22Rv1 (cell line): ENCODE data around the gene RASSF10.
"Not testable (repeated sequence)": the region's sequence is repeated elsewhere in the genome, so short reads cannot be mapped to it uniquely, and the experiment has no call there.

Source experiments
- CTCF ChIP-seq: fragments of 450-650 bp; IDR thresholded peaks from 2 replicates; pipeline ENCODE4 v1.5.1; 2017; ENCODE audit warnings: mild to moderate bottlenecking
- ZFX ChIP-seq: fragments of 450-650 bp; IDR thresholded peaks from 2 replicates; pipeline ENCODE4 v1.6.1; 2017; ENCODE audit warnings: antibody characterized with exemption, borderline replicate concordance

- not testable (repeated sequence) for TF ChIP-seq CTCF, ZFX
These were observed 36.0 kb downstream of the RASSF10 start for GRCh38 chr11:13045089-13045488.
